Measurements from ENCODE around the gene WNT3A. TPM values are rescaled to one million over a fixed set of nuclear protein-coding genes. Genes with fewer than 3 reads are reported as not detected.

Gene WNT3A
- total and polyA plus RNA-seq, 5 donors from 2014 or later, result not detected

DNA sequence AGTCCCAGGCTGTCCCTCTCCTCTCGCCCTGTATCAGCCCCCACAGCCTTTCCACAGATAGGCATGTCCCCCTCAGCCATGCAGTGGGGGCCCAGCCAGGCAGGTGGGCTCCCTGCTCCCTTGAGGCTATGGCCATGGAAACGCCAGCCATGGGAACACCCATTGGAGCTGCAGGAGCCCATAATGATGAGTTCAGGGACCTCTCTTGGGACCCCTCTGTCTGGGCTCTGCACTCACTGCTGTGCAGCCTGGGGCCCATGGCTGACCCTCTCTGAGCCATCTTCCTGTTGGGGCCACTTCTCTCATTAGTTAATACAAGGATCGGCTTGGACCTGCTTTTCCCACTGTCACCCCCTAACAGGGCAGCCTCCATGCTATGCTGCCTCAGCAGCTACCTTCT lies 33.2 kb downstream of the WNT3A start:
- Mint-ChIP-seq H3K27me3 (peaks cover 29% of the 10 kb centered on the region), H3K27ac (no peak overlapping the region), H3K4me3 (peak overlapping the region in 1 of 4 donors; percentile 53), H3K9me3 (no peaks in the 10 kb centered on the region), H3K4me1 (peaks cover 0 to 4% (median 0%) of the 10 kb centered on the region in 4 donors), H3K36me3 (no peaks in the 10 kb centered on the region)
- H3K9me3 ChIP-seq (ENCODE audit: control insufficient read depth in 2 of 2, low read length in 2 of 2), result no peaks in the 10 kb centered on the region
- no peak overlapping the region for H3K27ac ChIP-seq (ENCODE audit: insufficient read depth, low read length, poor library complexity, severe bottlenecking)
- DNase-seq, result no peak
- H3K4me1 ChIP-seq (ENCODE audit: control insufficient read depth, insufficient read depth, low read length, poor library complexity, severe bottlenecking), result peaks cover 11% of the 10 kb centered on the region
- no peak for ATAC-seq (ENCODE audit: low read depth in 2 of 2)
- H3K36me3 ChIP-seq (ENCODE audit: control insufficient read depth, insufficient read depth, low read length), result no peaks in the 10 kb centered on the region
- no peak overlapping the region for H3K4me3 ChIP-seq (ENCODE audit: low read depth, low read length)
- H3K27me3 ChIP-seq (ENCODE audit: control insufficient read depth, insufficient read depth, low read length), result peaks cover 2% of the 10 kb centered on the region

GRCh38 chr1:228041316-228041715 lies 34.5 kb downstream of the WNT3A start:
- H3K9me3 Mint-ChIP-seq, result peaks cover 0 to 2% (median 0%) of the 10 kb centered on the region in 7 donors
- Histone ChIP-seq H3K4me1 (ENCODE audit: control insufficient read depth, insufficient read depth, low read length, poor library complexity, severe bottlenecking) (peaks cover 11% of the 10 kb centered on the region), H3K27ac (ENCODE audit: insufficient read depth, low read length, poor library complexity, severe bottlenecking) (no peak overlapping the region), H3K36me3 (ENCODE audit: control insufficient read depth, insufficient read depth, low read length) (no peaks in the 10 kb centered on the region), H3K4me3 (ENCODE audit: low read depth, low read length) (no peak overlapping the region), H3K27me3 (ENCODE audit: control insufficient read depth, insufficient read depth, low read length) (peaks cover 2% of the 10 kb centered on the region), H3K9me3 (ENCODE audit: control insufficient read depth in 2 of 2, low read length in 2 of 2) (no peaks in the 10 kb centered on the region)
- peaks cover 0 to 4% (median 0%) of the 10 kb centered on the region in 4 donors for H3K4me1 Mint-ChIP-seq
- no peaks in the 10 kb centered on the region for H3K36me3 Mint-ChIP-seq
- no peak for ATAC-seq (ENCODE audit: low read depth in 2 of 2)
- no peak overlapping the region for H3K27ac Mint-ChIP-seq
- H3K27me3 Mint-ChIP-seq, result peaks cover 22% of the 10 kb centered on the region
- no peak overlapping the region for H3K4me3 Mint-ChIP-seq
- no peak for DNase-seq

- peaks cover 2% of the 10 kb centered on the region for H3K27me3 ChIP-seq (ENCODE audit: control insufficient read depth, insufficient read depth, low read length)
- H3K4me1 ChIP-seq (ENCODE audit: control insufficient read depth, insufficient read depth, low read length, poor library complexity, severe bottlenecking), result peaks cover 7% of the 10 kb centered on the region
- H3K4me3 Mint-ChIP-seq, result no peak overlapping the region
- peaks cover 0 to 3% (median 0%) of the 10 kb centered on the region in 7 donors for H3K9me3 Mint-ChIP-seq
- H3K36me3 Mint-ChIP-seq, result no peaks in the 10 kb centered on the region
- no peak overlapping the region for H3K27ac ChIP-seq (ENCODE audit: insufficient read depth, low read length, poor library complexity, severe bottlenecking)
- DNase-seq, result no peak
- no peak overlapping the region for H3K27ac Mint-ChIP-seq
- no peaks in the 10 kb centered on the region for H3K9me3 ChIP-seq (ENCODE audit: control insufficient read depth in 2 of 2, low read length in 2 of 2)
- H3K4me1 Mint-ChIP-seq, result peaks cover 0 to 4% (median 0%) of the 10 kb centered on the region in 4 donors
- H3K27me3 Mint-ChIP-seq, result peaks cover 11% of the 10 kb centered on the region
- no peak overlapping the region for H3K4me3 ChIP-seq (ENCODE audit: low read depth, low read length)
- no peaks in the 10 kb centered on the region for H3K36me3 ChIP-seq (ENCODE audit: control insufficient read depth, insufficient read depth, low read length)
- ATAC-seq (ENCODE audit: low read depth in 2 of 2), result no peak
Measured at GRCh38 chr1:228042508-228042907, 35.7 kb downstream of the WNT3A start.

DNA sequence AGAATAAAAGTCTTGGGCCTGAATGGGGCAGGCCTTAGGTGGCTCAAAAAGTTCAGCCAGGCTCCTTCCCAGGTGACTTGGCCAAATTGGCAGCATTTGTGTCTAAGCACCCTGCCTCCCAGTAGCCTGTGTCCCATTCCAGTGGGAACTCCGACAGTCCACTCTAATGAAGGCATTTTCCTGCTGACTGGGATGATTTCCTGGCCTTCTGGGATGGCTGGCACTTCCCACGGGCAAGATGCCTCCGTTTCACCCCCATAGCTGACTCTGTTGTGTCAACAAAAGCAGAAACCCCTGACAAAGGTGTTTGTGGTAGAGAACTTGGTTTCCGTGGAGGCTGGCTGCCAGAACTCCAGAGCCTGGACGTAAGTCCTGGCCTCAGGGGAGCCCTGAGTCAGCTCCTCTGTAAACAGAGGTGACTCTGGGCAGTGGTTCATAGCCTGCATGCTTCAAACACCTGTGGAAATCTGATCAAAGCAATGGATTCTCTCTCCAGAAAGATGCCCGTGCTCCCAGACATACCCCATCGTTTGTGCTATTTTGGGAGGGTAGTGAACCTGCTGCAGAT lies 36.6 kb downstream of the WNT3A start:
- no peak for ATAC-seq (ENCODE audit: low read depth in 2 of 2)
- H3K4me1 Mint-ChIP-seq, result peaks cover 0 to 2% (median 0%) of the 10 kb centered on the region in 4 donors
- peaks cover 7% of the 10 kb centered on the region for H3K27me3 Mint-ChIP-seq
- DNase-seq, result no peak
- no peak overlapping the region for H3K4me3 Mint-ChIP-seq
- no peak overlapping the region for H3K27ac Mint-ChIP-seq
- H3K36me3 ChIP-seq (ENCODE audit: control insufficient read depth, insufficient read depth, low read length), result no peaks in the 10 kb centered on the region
- peaks cover 0 to 3% (median 0%) of the 10 kb centered on the region in 7 donors for H3K9me3 Mint-ChIP-seq
- H3K4me3 ChIP-seq (ENCODE audit: low read depth, low read length), result no peak overlapping the region
- no peak overlapping the region for H3K27ac ChIP-seq (ENCODE audit: insufficient read depth, low read length, poor library complexity, severe bottlenecking)
- H3K27me3 ChIP-seq (ENCODE audit: control insufficient read depth, insufficient read depth, low read length), result peaks cover 2% of the 10 kb centered on the region
- H3K4me1 ChIP-seq (ENCODE audit: control insufficient read depth, insufficient read depth, low read length, poor library complexity, severe bottlenecking), result no peaks in the 10 kb centered on the region
- H3K9me3 ChIP-seq (ENCODE audit: control insufficient read depth in 2 of 2, low read length in 2 of 2), result no peaks in the 10 kb centered on the region
- no peaks in the 10 kb centered on the region for H3K36me3 Mint-ChIP-seq

- no peak overlapping the region for H3K4me3 ChIP-seq (ENCODE audit: low read depth, low read length)
- DNase-seq, result no peak
Measured at GRCh38 chr1:228044961-228045360, 38.2 kb downstream of the WNT3A start.

GRCh38 chr1:228045405-228045804 lies 38.6 kb downstream of the WNT3A start:
- Histone ChIP-seq H3K36me3 (ENCODE audit: control insufficient read depth, insufficient read depth, low read length) (no peaks in the 10 kb centered on the region), H3K4me1 (ENCODE audit: control insufficient read depth, insufficient read depth, low read length, poor library complexity, severe bottlenecking) (no peaks in the 10 kb centered on the region), H3K9me3 (ENCODE audit: control insufficient read depth in 2 of 2, low read length in 2 of 2) (no peaks in the 10 kb centered on the region), H3K27ac (ENCODE audit: insufficient read depth, low read length, poor library complexity, severe bottlenecking) (no peak overlapping the region), H3K4me3 (ENCODE audit: low read depth, low read length) (no peak overlapping the region), H3K27me3 (ENCODE audit: control insufficient read depth, insufficient read depth, low read length) (peaks cover 2% of the 10 kb centered on the region)
- Mint-ChIP-seq H3K4me1 (no peaks in the 10 kb centered on the region), H3K9me3 (peaks cover 0 to 3% (median 0%) of the 10 kb centered on the region in 7 donors), H3K27ac (no peak overlapping the region), H3K36me3 (no peaks in the 10 kb centered on the region), H3K4me3 (no peak overlapping the region), H3K27me3 (no peaks in the 10 kb centered on the region)
- DNase-seq (no peak), ATAC-seq (ENCODE audit: low read depth in 2 of 2) (no peak)

More at GRCh38 chr1:228044961-228045360, 38.2 kb downstream of the WNT3A start:
- H3K36me3 ChIP-seq (ENCODE audit: control insufficient read depth, insufficient read depth, low read length), result no peaks in the 10 kb centered on the region
- Mint-ChIP-seq H3K9me3 (peaks cover 0 to 3% (median 0%) of the 10 kb centered on the region in 7 donors), H3K4me3 (no peak overlapping the region), H3K27ac (no peak overlapping the region), H3K27me3 (no peaks in the 10 kb centered on the region), H3K36me3 (no peaks in the 10 kb centered on the region), H3K4me1 (peaks cover 0 to under 1% (median 0%) of the 10 kb centered on the region in 4 donors)
- no peak overlapping the region for H3K27ac ChIP-seq (ENCODE audit: insufficient read depth, low read length, poor library complexity, severe bottlenecking)
- ATAC-seq (ENCODE audit: low read depth in 2 of 2), result no peak
- no peaks in the 10 kb centered on the region for H3K4me1 ChIP-seq (ENCODE audit: control insufficient read depth, insufficient read depth, low read length, poor library complexity, severe bottlenecking)
- H3K9me3 ChIP-seq (ENCODE audit: control insufficient read depth in 2 of 2, low read length in 2 of 2), result no peaks in the 10 kb centered on the region
- peaks cover 2% of the 10 kb centered on the region for H3K27me3 ChIP-seq (ENCODE audit: control insufficient read depth, insufficient read depth, low read length)

DNA sequence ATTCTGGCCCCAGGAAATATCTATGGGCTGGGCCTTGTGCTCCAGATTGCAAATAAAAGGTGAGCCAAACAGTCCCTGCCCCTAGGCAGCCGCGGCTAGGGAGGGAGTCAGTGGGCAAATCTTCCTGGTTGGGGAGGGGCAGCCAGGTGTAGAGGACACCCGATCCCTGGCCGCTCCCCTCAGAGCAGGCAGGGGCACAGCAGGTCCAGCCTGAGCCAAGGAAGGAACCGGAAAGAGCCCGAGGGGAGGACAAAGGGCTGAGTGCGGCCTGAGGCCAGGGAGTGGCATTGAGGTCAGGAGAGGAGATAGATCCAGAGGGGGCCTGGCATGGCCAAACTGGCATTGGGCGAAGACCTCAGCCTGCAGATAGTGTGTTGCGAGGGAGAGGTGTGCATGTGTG lies 39.1 kb downstream of the WNT3A start:
- Mint-ChIP-seq H3K27ac (no peak overlapping the region), H3K27me3 (no peaks in the 10 kb centered on the region), H3K36me3 (no peaks in the 10 kb centered on the region), H3K9me3 (peaks cover 0 to 3% (median 0%) of the 10 kb centered on the region in 7 donors), H3K4me1 (no peaks in the 10 kb centered on the region), H3K4me3 (no peak overlapping the region)
- H3K27me3 ChIP-seq (ENCODE audit: control insufficient read depth, insufficient read depth, low read length), result peaks cover 2% of the 10 kb centered on the region
- no peaks in the 10 kb centered on the region for H3K9me3 ChIP-seq (ENCODE audit: control insufficient read depth in 2 of 2, low read length in 2 of 2)
- no peak overlapping the region for H3K4me3 ChIP-seq (ENCODE audit: low read depth, low read length)
- H3K27ac ChIP-seq (ENCODE audit: insufficient read depth, low read length, poor library complexity, severe bottlenecking), result no peak overlapping the region
- no peaks in the 10 kb centered on the region for H3K36me3 ChIP-seq (ENCODE audit: control insufficient read depth, insufficient read depth, low read length)
- no peaks in the 10 kb centered on the region for H3K4me1 ChIP-seq (ENCODE audit: control insufficient read depth, insufficient read depth, low read length, poor library complexity, severe bottlenecking)
- ATAC-seq (ENCODE audit: low read depth in 2 of 2), result no peak
- no peak for DNase-seq

Measured in CD4-positive, CD25-positive, alpha-beta regulatory T cell (primary cell).